22Rv1 (cell line): ENCODE data around the gene ZMYM3.

Experiments
- CTCF ChIP-seq: fragments of 450-650 bp; IDR thresholded peaks from 2 replicates; pipeline ENCODE4 v1.5.1; 2017; ENCODE audit warnings: mild to moderate bottlenecking
- ZFX ChIP-seq: fragments of 450-650 bp; IDR thresholded peaks from 2 replicates; pipeline ENCODE4 v1.6.1; 2017; ENCODE audit warnings: antibody characterized with exemption, borderline replicate concordance

DNA sequence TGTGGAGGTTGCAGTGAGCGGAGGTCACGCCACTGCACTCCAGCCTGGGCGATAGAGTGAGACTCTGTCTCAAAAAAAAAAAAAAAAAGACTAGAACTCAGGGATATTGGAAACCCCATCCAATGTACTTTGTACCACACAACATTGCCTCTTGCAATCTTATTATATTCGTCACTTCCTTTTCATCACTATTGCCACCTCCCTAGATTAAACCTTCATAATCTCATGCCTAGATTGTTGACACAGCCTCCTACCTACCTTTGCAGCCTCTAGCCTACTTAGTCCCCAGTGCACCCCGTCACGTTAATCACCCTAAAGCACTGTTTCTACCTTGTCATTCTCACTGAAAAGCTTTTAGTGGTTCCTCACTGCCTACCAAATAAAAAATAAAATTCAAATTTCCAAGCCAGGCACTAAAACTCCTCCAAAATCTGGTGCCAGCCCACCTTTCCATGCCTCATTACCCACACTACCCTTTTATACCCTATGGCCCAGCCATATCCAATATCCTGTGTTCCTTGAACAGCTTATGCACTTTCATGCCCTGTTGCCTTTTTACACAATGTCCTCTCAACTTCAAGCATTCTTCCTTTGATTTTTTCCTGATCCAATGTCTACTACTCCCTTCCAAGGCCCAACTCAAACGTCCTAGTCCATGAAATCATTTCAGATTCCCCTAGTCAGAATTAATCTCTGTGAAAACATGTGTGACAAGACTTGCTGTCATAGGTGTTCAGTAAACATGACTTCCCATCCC lies 54.5 kb downstream of the ZMYM3 start:
- TF ChIP-seq CTCF: no peak
- no peak for TF ChIP-seq ZFX
